Common myeloid progenitor, CD34-positive (primary cell): ENCODE measurements around the gene TRAIP.

ENCODE experiments used
- CTCF ChIA-PET: fragments of 350-600 bp; sonication (Branson Sonifier 250); formaldehyde crosslinking; loops from one replicate; lab custom pipeline; 2021; ENCODE audit warnings: antibody characterized with exemption; lab: Charles Lee
- POLR2A ChIA-PET: fragments of 350-600 bp; sonication (Branson Sonifier 250); formaldehyde crosslinking; loops from one replicate; lab custom pipeline; 2021; ENCODE audit warnings: antibody characterized with exemption; lab: Charles Lee
- DNase-seq, 3 donors: peaks; one replicate each; pipeline versions ENCODE4 v3.0.0 to v3.0.0-alpha.2; 2013
- H3K27ac ChIP-seq, 2 experiments: 1 replicate in 1 of 2; 2 replicates in 1 of 2; pipeline ENCODE4 v1.7.0; 2013; ENCODE audit warnings: inconsistent platforms in 2 of 2, low read length in 2 of 2, mild to moderate bottlenecking in 2 of 2, low read depth in 1 of 2, moderate library complexity in 1 of 2; ENCODE audit not compliant: severe bottlenecking in 2 of 2, insufficient read depth in 1 of 2, poor library complexity in 1 of 2
- H3K27me3 ChIP-seq, 5 experiments: replicated peaks in 2 of 5; 1 replicate in 3 of 5; 2 replicates in 2 of 5; pipeline versions ENCODE4 v1.6.1 to v1.7.0; 2013; ENCODE audit warnings: low read length in 4 of 5, mild to moderate bottlenecking in 2 of 5, moderate library complexity in 2 of 5, inconsistent platforms in 1 of 5; ENCODE audit not compliant: insufficient read depth in 5 of 5, control insufficient read depth in 4 of 5
- H3K36me3 ChIP-seq, 4 experiments: 1 replicate in 2 of 4; 2 replicates in 2 of 4; pipeline versions ENCODE4 v1.6.1 to v1.7.0; 2013; ENCODE audit warnings: low read length in 3 of 4, control low read depth in 1 of 4, mild to moderate bottlenecking in 1 of 4; ENCODE audit not compliant: control insufficient read depth in 4 of 4, insufficient read depth in 4 of 4
- H3K4me1 ChIP-seq, 4 experiments: 1 replicate in 3 of 4; 2 replicates in 1 of 4; pipeline versions ENCODE4 v1.6.1 to v1.7.1; 2013; ENCODE audit warnings: low read length in 3 of 4, mild to moderate bottlenecking in 3 of 4, control low read depth in 1 of 4, inconsistent platforms in 1 of 4, moderate library complexity in 1 of 4; ENCODE audit not compliant: control insufficient read depth in 4 of 4, insufficient read depth in 4 of 4; ENCODE audit errors: control extremely low read depth in 1 of 4
- H3K4me3 ChIP-seq, 7 experiments: 1 replicate in 4 of 7; 2 replicates in 3 of 7; pipeline versions ENCODE4 v1.5.1 to v1.7.0; 2013; ENCODE audit warnings: mild to moderate bottlenecking in 7 of 7, low read length in 6 of 7, moderate library complexity in 6 of 7, inconsistent platforms in 2 of 7, low read depth in 2 of 7, control low read depth in 1 of 7; ENCODE audit not compliant: insufficient read depth in 4 of 7, control insufficient read depth in 1 of 7; ENCODE audit errors: extremely low read depth in 1 of 7
- H3K9me3 ChIP-seq, 5 experiments: 1 replicate in 4 of 5; 2 replicates in 1 of 5; pipeline versions ENCODE4 v1.6.1 to v1.7.1; 2013; ENCODE audit warnings: low read length in 4 of 5, mild to moderate bottlenecking in 2 of 5, inconsistent platforms in 1 of 5, low read depth in 1 of 5, moderate library complexity in 1 of 5; ENCODE audit not compliant: control insufficient read depth in 4 of 5, insufficient read depth in 2 of 5; ENCODE audit errors: control extremely low read depth in 1 of 5
- WGBS: methylation state at CpG from one replicate; pipeline ENCODE4 v1.1.5; 2013; ENCODE audit not compliant: insufficient coverage; 5-methylcytosine and 5-hydroxymethylcytosine counted together

The TRAIP gene

GRCh38 chr3:49780080-49780974, 76.0 kb downstream of the TRAIP start:
- no peak overlapping the region for H3K4me3 ChIP-seq
- no peaks in the 10 kb centered on the region for H3K9me3 ChIP-seq
- DNase-seq = no peak
- ChIA-PET CTCF (interaction anchor here (0.6 to 1.4 kb wide), 3 partner anchors 22 to 36 kb away, joined by 3 to 4 read pairs (median 3); partner anchors contain the start of gene INKA1), POLR2A (interaction anchor here (0.7 kb wide), 1 partner anchor 49 kb away, joined by 4 read pairs; no protein-coding TSS in a partner anchor)
- peaks cover 13 to 45% (median 26%) of the 10 kb centered on the region in 4 experiments for H3K36me3 ChIP-seq
- H3K27me3 ChIP-seq = no peaks in the 10 kb centered on the region
- H3K27ac ChIP-seq = peak overlapping the region in 1 of 2 experiments; percentile 2
- H3K4me1 ChIP-seq = peaks cover 0 to 14% (median 6%) of the 10 kb centered on the region in 4 experiments
- 81% methylated on average over 2 of the region's 4 CpGs for WGBS

- no peaks in the 10 kb centered on the region for H3K27me3 ChIP-seq
- CTCF ChIA-PET = interaction anchor here (0.6 to 0.7 kb wide), 2 partner anchors 24 to 35 kb away, joined by 3 read pairs; partner anchors contain the start of gene INKA1
- H3K27ac ChIP-seq = no peak overlapping the region
- WGBS = 96% methylated on average over 3 of the region's 5 CpGs
- peaks cover 13 to 48% (median 28%) of the 10 kb centered on the region in 4 experiments for H3K36me3 ChIP-seq
- POLR2A ChIA-PET = no interaction called here
- no peak overlapping the region for H3K4me3 ChIP-seq
- peaks cover 0 to 7% (median 0%) of the 10 kb centered on the region in 4 experiments for H3K4me1 ChIP-seq
- no peaks in the 10 kb centered on the region for H3K9me3 ChIP-seq
- no peak for DNase-seq
Observed at GRCh38 chr3:49779358-49780079, 76.8 kb downstream of the TRAIP start.
